Esophagus squamous epithelium (tissue), 5 donors: ENCODE results near the gene ASMT. TPM values are rescaled to one million over a fixed set of nuclear protein-coding genes. Genes with fewer than 3 reads are reported as not detected.

ENCODE experiments used
- DNase-seq: peaks from one replicate; lab custom pipeline; 2025; lab: John Stamatoyannopoulos, UW
- H3K27ac ChIP-seq, 4 donors: fragments of 200-600 bp; sonication (generic); one replicate each; pipeline ENCODE4 v1.5.1; 2016 to 2019; ENCODE audit warnings: mild to moderate bottlenecking in 1 of 4
- H3K27me3 ChIP-seq, 4 donors: fragments of 200-600 bp; sonication (generic); 1 replicate in 3 of 4; 2 replicates in 1 of 4; pipeline versions ENCODE4 v1.5.1 to v1.6.0; 2017 to 2021; ENCODE audit warnings: antibody characterized with exemption in 1 of 4
- H3K36me3 ChIP-seq, 3 donors: fragments of 200-600 bp; sonication (generic); one replicate each; pipeline ENCODE4 v1.5.1; 2016 to 2019
- H3K4me1 ChIP-seq, 3 donors: fragments of 200-600 bp; sonication (generic); one replicate each; pipeline ENCODE4 v1.5.1; 2017 to 2019
- H3K4me3 ChIP-seq, 4 donors: fragments of 200-600 bp; sonication (generic); 1 replicate in 3 of 4; 2 replicates in 1 of 4; pipeline ENCODE4 v1.5.1; 2016 to 2019; ENCODE audit warnings: mild to moderate bottlenecking in 2 of 4, moderate library complexity in 1 of 4
- H3K9me3 ChIP-seq, 3 donors: fragments of 200-600 bp; sonication (generic); one replicate each; pipeline ENCODE4 v1.5.1; 2016 to 2019
- CTCF ChIP-seq, 6 experiments: fragments of 450-650 bp in 4 of 6; fragments of 200-600 bp in 2 of 6; sonication (generic) in 2 of 6; IDR thresholded peaks; one replicate each; pipeline ENCODE4 v1.5.1; 2016 to 2019; ENCODE audit warnings: antibody characterized with exemption in 6 of 6, mild to moderate bottlenecking in 4 of 6, moderate library complexity in 4 of 6
- POLR2A ChIP-seq, 4 donors: fragments of 450-650 bp; IDR thresholded peaks; one replicate each; pipeline ENCODE4 v1.6.1; 2017; ENCODE audit warnings: antibody characterized with exemption in 4 of 4, mild to moderate bottlenecking in 4 of 4, moderate library complexity in 3 of 4
- WGBS, 2 donors: methylation state at CpG; one replicate each; pipeline ENCODE4 v1.1.5; 2018; 5-methylcytosine and 5-hydroxymethylcytosine counted together
- intact Hi-C: fragments of 100-400 bp; cut with DNase I; formaldehyde crosslinking; loops from one replicate; pipeline ENCODE4 v1.15.0; 2022
- total RNA-seq, 4 donors: library from RNA; depleted of rRNA; stranded (reverse); fragments of >200 nt; gene quantifications; one replicate each; pipeline ENCODE4 v1.1.0, GENCODE V29; 2016
- donor health status: DM: yes; HTN: yes; CAD: no.

ASMT gene
- total RNA-seq, 4 donors from 2014 or later, result not detected

GRCh38 chrX:1609762-1610161 is 5.1 kb upstream of the ASMT start:
- TF ChIP-seq CTCF (IDR thresholded peaks at IDR 0.05) (no peak), POLR2A (IDR thresholded peaks at IDR 0.05) (no peak)
- peaks cover 0 to 10% (median 0%) of the 10 kb centered on the region in 3 donors for H3K36me3 ChIP-seq
- no peaks in the 10 kb centered on the region for H3K9me3 ChIP-seq
- DNase-seq, result no peak
- H3K4me3 ChIP-seq, result no peak overlapping the region
- H3K27ac ChIP-seq, result no peak overlapping the region
- H3K4me1 ChIP-seq, result no peaks in the 10 kb centered on the region
- 58 to 84% methylated on average over 3 to 6 of the region's 10 CpGs for WGBS, 2 donors
- H3K27me3 ChIP-seq, result no peaks in the 10 kb centered on the region
- intact Hi-C loops, result no loop called here

- WGBS, 2 donors, result 76 to 79% methylated on average over 6 to 14 of the region's 15 CpGs
- H3K4me1 ChIP-seq, result no peaks in the 10 kb centered on the region
- no peak overlapping the region for H3K27ac ChIP-seq
- H3K9me3 ChIP-seq, result no peaks in the 10 kb centered on the region
- peaks cover 0 to 7% (median 0%) of the 10 kb centered on the region in 3 donors for H3K36me3 ChIP-seq
- TF ChIP-seq CTCF (IDR thresholded peaks at IDR 0.05) (no peak), POLR2A (IDR thresholded peaks at IDR 0.05) (no peak)
- no peak overlapping the region for H3K4me3 ChIP-seq
- H3K27me3 ChIP-seq, result no peaks in the 10 kb centered on the region
- intact Hi-C loops, result no loop called here
- no peak for DNase-seq
Measured at GRCh38 chrX:1610166-1610565, 4.7 kb upstream of the ASMT start.

GRCh38 chrX:1610736-1611135 is 4.1 kb upstream of the ASMT start:
- no peaks in the 10 kb centered on the region for H3K27me3 ChIP-seq
- WGBS, 2 donors, result 77 to 78% methylated on average over 12 of the region's 12 CpGs
- no peak for DNase-seq
- peaks cover 0 to 7% (median 0%) of the 10 kb centered on the region in 3 donors for H3K36me3 ChIP-seq
- H3K4me1 ChIP-seq, result no peaks in the 10 kb centered on the region
- TF ChIP-seq POLR2A (IDR thresholded peaks at IDR 0.05) (no peak), CTCF (IDR thresholded peaks at IDR 0.05) (no peak)
- intact Hi-C loops, result no loop called here
- H3K9me3 ChIP-seq, result no peaks in the 10 kb centered on the region
- no peak overlapping the region for H3K4me3 ChIP-seq
- no peak overlapping the region for H3K27ac ChIP-seq

GRCh38 chrX:1612641-1613286 is 2.1 kb upstream of the ASMT start:
- no peaks in the 10 kb centered on the region for H3K27me3 ChIP-seq
- intact Hi-C loops, result no loop called here
- H3K9me3 ChIP-seq, result no peaks in the 10 kb centered on the region
- TF ChIP-seq POLR2A (IDR thresholded peaks at IDR 0.05) (no peak), CTCF (IDR thresholded peaks at IDR 0.05) (no peak)
- no peaks in the 10 kb centered on the region for H3K36me3 ChIP-seq
- H3K4me1 ChIP-seq, result no peaks in the 10 kb centered on the region
- 77 to 84% methylated on average over 5 of the region's 5 CpGs for WGBS, 2 donors
- no peak for DNase-seq
- no peak overlapping the region for H3K4me3 ChIP-seq
- no peak overlapping the region for H3K27ac ChIP-seq

GRCh38 chrX:1618689-1619088 is 3.8 kb downstream of the ASMT start:
- Histone ChIP-seq H3K27ac (no peak overlapping the region), H3K4me3 (no peak overlapping the region), H3K9me3 (no peaks in the 10 kb centered on the region), H3K4me1 (no peaks in the 10 kb centered on the region), H3K27me3 (no peaks in the 10 kb centered on the region), H3K36me3 (no peaks in the 10 kb centered on the region)
- no peak for TF ChIP-seq CTCF (IDR thresholded peaks at IDR 0.05)
- TF ChIP-seq POLR2A (IDR thresholded peaks at IDR 0.05), result no peak
- DNase-seq, result no peak
- WGBS, 2 donors, result 50 to 66% methylated on average over 2 to 4 of the region's 4 CpGs
- intact Hi-C loops, result no loop called here
